Neural cell (in vitro differentiated cells): ENCODE data around the gene SYT7. TPM values are rescaled to one million over a fixed set of nuclear protein-coding genes. Genes with fewer than 3 reads are reported as not detected.

Experiments
- polyA plus RNA-seq: library from polyadenylated mRNA; depleted of rRNA; stranded (reverse); fragments of >200 nt; gene quantifications from 2 replicates; pipeline ENCODE4 v1.2.3, GENCODE V29; 2014
- small RNA-seq, 3 experiments: library from RNA; depleted of rRNA; stranded (forward); fragments of <200 nt; gene quantifications; one replicate each; pipeline ENCODE3, GENCODE V24; 2012

Gene SYT7
- polyA plus RNA-seq, 1 donor from 2014 or later: 14.0 TPM

Small RNA genes lying within 50 kb of the gene (small RNA-seq; reads per million reads assigned to genes)
- gene MIR4488: 0 reads per million in 3 experiments

Other genes starting within 250 kb of the SYT7 start
- gene DDB1, start 248.0 kb downstream of the SYT7 start, polyA plus RNA-seq: 197 and 203 TPM in 2 replicates
- 18.1 and 46.0 TPM in 2 replicates for gene TKFC, start 247.8 kb downstream of the SYT7 start, polyA plus RNA-seq
- 36.3 and 44.6 TPM in 2 replicates for gene CYB561A3, start 219.2 kb downstream of the SYT7 start, polyA plus RNA-seq
- 19.6 and 38.9 TPM in 2 replicates for gene TMEM138, start 218.7 kb downstream of the SYT7 start, polyA plus RNA-seq
- gene TMEM216, start 188.5 kb downstream of the SYT7 start, polyA plus RNA-seq: 22.0 and 22.4 TPM in 2 replicates
- 80.2 and 82.5 TPM in 2 replicates for gene CPSF7, start 151.1 kb downstream of the SYT7 start, polyA plus RNA-seq
- 54.5 and 72.8 TPM in 2 replicates for gene SDHAF2, start 151.0 kb downstream of the SYT7 start, polyA plus RNA-seq
- gene LRRC10B, start 72.3 kb downstream of the SYT7 start, polyA plus RNA-seq: 12.4 and 14.6 TPM in 2 replicates
- gene DAGLA, start 99.3 kb upstream of the SYT7 start, polyA plus RNA-seq: 4.5 and 5.7 TPM in 2 replicates
- gene MYRF, start 171.6 kb upstream of the SYT7 start, polyA plus RNA-seq: 0.16 and 0.86 TPM in 2 replicates
- gene TMEM258, start 211.5 kb upstream of the SYT7 start, polyA plus RNA-seq: 134 and 141 TPM in 2 replicates
- 27.2 and 33.9 TPM in 2 replicates for gene FEN1, start 211.8 kb upstream of the SYT7 start, polyA plus RNA-seq
- gene FADS1, start 235.9 kb upstream of the SYT7 start, polyA plus RNA-seq: 102 and 119 TPM in 2 replicates
- 145 and 152 TPM in 2 replicates for gene FADS2, start 247.2 kb upstream of the SYT7 start, polyA plus RNA-seq